DND-41 (cell line): ENCODE measurements around the gene WEE1.

Experiments used
- ATAC-seq: fragments of 200-7000 bp; cut with Tn5 transposase; 3 replicates; pipeline ENCODE4 v1.9.1; 2021; ENCODE audit warnings: low read depth; ENCODE audit not compliant: insufficient read depth
- DNase-seq: peaks from one replicate; pipeline ENCODE4 v3.0.0-alpha.2; 2020
- H2AFZ ChIP-seq: 2 replicates; pipeline ENCODE4 v1.6.0; 2012; ENCODE audit warnings: low read depth, low read length
- H3K27ac ChIP-seq: 2 replicates; pipeline ENCODE4 v1.5.1; 2012; ENCODE audit warnings: low read length, inconsistent platforms
- H3K27me3 ChIP-seq: fragments of 200-600 bp; sonication (generic); 2 replicates; pipeline ENCODE4 v1.6.0; 2012; ENCODE audit warnings: low read length, mild to moderate bottlenecking, inconsistent platforms; ENCODE audit not compliant: insufficient read depth, poor library complexity
- H3K36me3 ChIP-seq: 2 replicates; pipeline ENCODE4 v1.5.1; 2012; ENCODE audit warnings: low read length, inconsistent platforms; ENCODE audit not compliant: insufficient read depth
- H3K4me1 ChIP-seq: 2 replicates; pipeline ENCODE4 v1.5.1; 2012; ENCODE audit warnings: mild to moderate bottlenecking, low read length; ENCODE audit not compliant: insufficient read depth
- H3K4me2 ChIP-seq: 2 replicates; pipeline ENCODE4 v1.6.0; 2012; ENCODE audit warnings: mild to moderate bottlenecking, moderate library complexity, low read length, inconsistent platforms; ENCODE audit not compliant: insufficient read depth
- H3K4me3 ChIP-seq, 2 experiments: fragments of 200-600 bp in 1 of 2; shearing (Covaris generic) in 1 of 2; 2 replicates each; pipeline ENCODE4 v1.5.1; 2012 to 2016; ENCODE audit warnings: inconsistent platforms in 2 of 2, low read length in 2 of 2, mild to moderate bottlenecking in 2 of 2, low read depth in 1 of 2, moderate library complexity in 1 of 2
- H3K79me2 ChIP-seq: 2 replicates; pipeline ENCODE4 v1.6.0; 2012; ENCODE audit warnings: low read length, inconsistent platforms; ENCODE audit not compliant: insufficient read depth
- H3K9ac ChIP-seq: 2 replicates; pipeline ENCODE4 v1.6.0; 2012; ENCODE audit warnings: low read depth, mild to moderate bottlenecking, inconsistent platforms, low read length, moderate library complexity
- H3K9me3 ChIP-seq: 2 replicates; pipeline ENCODE4 v1.5.1; 2012; ENCODE audit warnings: low read length, moderate library complexity, mild to moderate bottlenecking, inconsistent platforms; ENCODE audit not compliant: insufficient read depth, severe bottlenecking
- H4K20me1 ChIP-seq: 2 replicates; pipeline ENCODE4 v1.6.0; 2012; ENCODE audit warnings: low read length; ENCODE audit not compliant: insufficient read depth
- EZH2 ChIP-seq: IDR thresholded peaks from 3 replicates; pipeline ENCODE4 v1.6.1; 2012; ENCODE audit warnings: borderline replicate concordance, low read depth, mild to moderate bottlenecking, moderate library complexity, low read length, inconsistent platforms; ENCODE audit not compliant: severe bottlenecking
- TF ChIP-seq, protein P1 (sequence below): IDR thresholded peaks from 2 replicates; pipeline ENCODE4 v1.5.1; 2012; ENCODE audit warnings: borderline replicate concordance, low read length, moderate library complexity, mild to moderate bottlenecking; ENCODE audit not compliant: poor library complexity, severe bottlenecking; ENCODE audit errors: extremely low read depth

The WEE1 gene

DNA sequence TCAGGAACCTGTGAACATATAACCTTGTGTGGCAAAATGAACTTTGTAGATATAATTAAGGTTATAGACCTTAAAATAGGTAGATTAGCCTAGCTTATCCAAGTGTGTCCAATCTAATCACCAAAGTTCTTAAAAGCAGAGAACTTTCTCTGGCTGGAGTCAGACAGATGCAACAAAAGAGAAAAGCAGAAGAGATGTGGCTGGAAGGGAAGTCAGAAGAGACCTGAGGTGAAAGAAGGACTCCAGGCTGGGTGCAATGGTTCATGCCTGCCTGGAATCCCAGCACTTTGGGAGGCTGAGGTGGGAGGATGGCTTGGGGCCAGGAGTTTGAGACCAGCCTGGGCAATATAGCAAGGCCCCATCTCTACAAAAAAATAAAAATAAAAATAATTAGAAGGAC is 51.0 kb downstream of the WEE1 start:
- no peak overlapping the region for H3K4me2 ChIP-seq
- no peaks in the 10 kb centered on the region for H3K27me3 ChIP-seq
- no peaks in the 10 kb centered on the region for H3K4me1 ChIP-seq
- H3K79me2 ChIP-seq, result no peaks in the 10 kb centered on the region
- no peak overlapping the region for H3K9ac ChIP-seq
- no peaks in the 10 kb centered on the region for H3K9me3 ChIP-seq
- H2AFZ ChIP-seq, result no peak overlapping the region
- no peak overlapping the region for H3K4me3 ChIP-seq
- H4K20me1 ChIP-seq, result no peaks in the 10 kb centered on the region
- H3K27ac ChIP-seq, result no peak overlapping the region
- DNase-seq (no peak), ATAC-seq (no peak)
- no peaks in the 10 kb centered on the region for H3K36me3 ChIP-seq
- no peak for TF ChIP-seq EZH2
- TF ChIP-seq, protein P1, sequence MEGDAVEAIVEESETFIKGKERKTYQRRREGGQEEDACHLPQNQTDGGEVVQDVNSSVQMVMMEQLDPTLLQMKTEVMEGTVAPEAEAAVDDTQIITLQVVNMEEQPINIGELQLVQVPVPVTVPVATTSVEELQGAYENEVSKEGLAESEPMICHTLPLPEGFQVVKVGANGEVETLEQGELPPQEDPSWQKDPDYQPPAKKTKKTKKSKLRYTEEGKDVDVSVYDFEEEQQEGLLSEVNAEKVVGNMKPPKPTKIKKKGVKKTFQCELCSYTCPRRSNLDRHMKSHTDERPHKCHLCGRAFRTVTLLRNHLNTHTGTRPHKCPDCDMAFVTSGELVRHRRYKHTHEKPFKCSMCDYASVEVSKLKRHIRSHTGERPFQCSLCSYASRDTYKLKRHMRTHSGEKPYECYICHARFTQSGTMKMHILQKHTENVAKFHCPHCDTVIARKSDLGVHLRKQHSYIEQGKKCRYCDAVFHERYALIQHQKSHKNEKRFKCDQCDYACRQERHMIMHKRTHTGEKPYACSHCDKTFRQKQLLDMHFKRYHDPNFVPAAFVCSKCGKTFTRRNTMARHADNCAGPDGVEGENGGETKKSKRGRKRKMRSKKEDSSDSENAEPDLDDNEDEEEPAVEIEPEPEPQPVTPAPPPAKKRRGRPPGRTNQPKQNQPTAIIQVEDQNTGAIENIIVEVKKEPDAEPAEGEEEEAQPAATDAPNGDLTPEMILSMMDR, result no peak

GRCh38 chr11:9625162-9625561 is 51.7 kb downstream of the WEE1 start:
- no peak overlapping the region for H3K27ac ChIP-seq

GRCh38 chr11:9625728-9626127 is 52.3 kb downstream of the WEE1 start:
- no peak overlapping the region for H3K27ac ChIP-seq
- no peak overlapping the region for H3K4me3 ChIP-seq
- no peaks in the 10 kb centered on the region for H3K27me3 ChIP-seq
- ATAC-seq (no peak), DNase-seq (no peak)
- H3K79me2 ChIP-seq, result no peaks in the 10 kb centered on the region
- H4K20me1 ChIP-seq, result no peaks in the 10 kb centered on the region
- no peak overlapping the region for H2AFZ ChIP-seq
- no peak overlapping the region for H3K4me2 ChIP-seq
- no peaks in the 10 kb centered on the region for H3K36me3 ChIP-seq
- no peak for TF ChIP-seq EZH2
- TF ChIP-seq, protein P1, result no peak
- H3K9me3 ChIP-seq, result no peaks in the 10 kb centered on the region
- no peaks in the 10 kb centered on the region for H3K4me1 ChIP-seq
- no peak overlapping the region for H3K9ac ChIP-seq

More at GRCh38 chr11:9625162-9625561, 51.7 kb downstream of the WEE1 start:
- Histone ChIP-seq H3K27me3 (no peaks in the 10 kb centered on the region), H3K4me2 (no peak overlapping the region), H3K36me3 (no peaks in the 10 kb centered on the region), H2AFZ (no peak overlapping the region), H3K9me3 (no peaks in the 10 kb centered on the region), H4K20me1 (no peaks in the 10 kb centered on the region), H3K4me1 (no peaks in the 10 kb centered on the region), H3K9ac (no peak overlapping the region), H3K4me3 (no peak overlapping the region), H3K79me2 (no peaks in the 10 kb centered on the region)
- DNase-seq, result no peak
- TF ChIP-seq, protein P1, result no peak
- TF ChIP-seq EZH2, result no peak
- ATAC-seq, result no peak
